Measurements from ENCODE around the gene AZGP1. TPM values are rescaled to one million over a fixed set of nuclear protein-coding genes. Genes with fewer than 3 reads are reported as not detected.

Gene AZGP1
- total and polyA plus RNA-seq, 2 of the 13 experiments (the other 11 are each of a cell fraction or from before 2014, with no cell fraction given): 93.8 to 229 TPM

GRCh38 chr7:99975782-99976521, at the start of gene AZGP1 (continued):
- TF ChIP-seq BCL3 (CRISPR knock-in tag; IDR thresholded peaks at IDR 0.05) (no peak; the same call in 1 of the 2 replicates), RBAK (CRISPR knock-in tag; IDR thresholded peaks at IDR 0.05) (no peak), ZNF280D (CRISPR knock-in tag; IDR thresholded peaks at IDR 0.05) (no peak), KMT2A (CRISPR knock-in tag; IDR thresholded peaks at IDR 0.05) (no peak), ZNF646 (CRISPR knock-in tag; IDR thresholded peaks at IDR 0.05) (no peak), TBP (CRISPR knock-in tag; IDR thresholded peaks at IDR 0.05) (no peak), TSC22D2 (CRISPR knock-in tag; IDR thresholded peaks at IDR 0.05; ENCODE audit: borderline replicate concordance) (no peak; the same call in 1 of the 2 replicates), PITX1 (CRISPR knock-in tag; IDR thresholded peaks at IDR 0.05) (no peak), ZNF773 (CRISPR knock-in tag; IDR thresholded peaks at IDR 0.05; ENCODE audit: borderline replicate concordance) (no peak), SP4 (CRISPR knock-in tag; IDR thresholded peaks at IDR 0.05) (peak; percentile 48; the same call in 1 of the 2 replicates), ZNF253 (CRISPR knock-in tag; IDR thresholded peaks at IDR 0.05; ENCODE audit: borderline replicate concordance) (no peak), ZNF343 (CRISPR knock-in tag; IDR thresholded peaks at IDR 0.05) (no peak), SKI (IDR thresholded peaks at IDR 0.05; ENCODE audit: partially characterized antibody) (peak; percentile 28), ZEB1 (IDR thresholded peaks at IDR 0.05; ENCODE audit: insufficient replicate concordance, low read depth) (no peak), ZNF251 (CRISPR knock-in tag; IDR thresholded peaks at IDR 0.05) (no peak)
- TF ChIP-seq, protein P1, sequence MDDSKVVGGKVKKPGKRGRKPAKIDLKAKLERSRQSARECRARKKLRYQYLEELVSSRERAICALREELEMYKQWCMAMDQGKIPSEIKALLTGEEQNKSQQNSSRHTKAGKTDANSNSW (CRISPR knock-in tag; IDR thresholded peaks at IDR 0.05; ENCODE audit: borderline replicate concordance): no peak
- TF ChIP-seq, protein P2, sequence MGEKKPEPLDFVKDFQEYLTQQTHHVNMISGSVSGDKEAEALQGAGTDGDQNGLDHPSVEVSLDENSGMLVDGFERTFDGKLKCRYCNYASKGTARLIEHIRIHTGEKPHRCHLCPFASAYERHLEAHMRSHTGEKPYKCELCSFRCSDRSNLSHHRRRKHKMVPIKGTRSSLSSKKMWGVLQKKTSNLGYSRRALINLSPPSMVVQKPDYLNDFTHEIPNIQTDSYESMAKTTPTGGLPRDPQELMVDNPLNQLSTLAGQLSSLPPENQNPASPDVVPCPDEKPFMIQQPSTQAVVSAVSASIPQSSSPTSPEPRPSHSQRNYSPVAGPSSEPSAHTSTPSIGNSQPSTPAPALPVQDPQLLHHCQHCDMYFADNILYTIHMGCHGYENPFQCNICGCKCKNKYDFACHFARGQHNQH (CRISPR knock-in tag; IDR thresholded peaks at IDR 0.05): peak; percentile 16; the same call in 1 of the 2 replicates

All from HepG2 (cell line).